Stimulated activated CD4-positive, alpha-beta T cell treated with anti-CD3 and anti-CD28 coated beads, Interleukin-2, amount 100 ng/mL, for 48 hours (primary cell): Measurements from ENCODE around the gene PPP1R8.
A peak's percentile ranks its signal among the peaks of the same experiment; 100 is the strongest.
"Not testable (repeated sequence)": the region's sequence is repeated elsewhere in the genome, so short reads cannot be mapped to it uniquely, and the experiment has no call there.

Experiments used
- DNase-seq, 2 donors: peaks; one replicate each; pipeline ENCODE4 v3.0.0-alpha.2; 2020

Gene PPP1R8

GRCh38 chr1:27830621-27831440, at the start of gene PPP1R8:
TSS of gene PPP1R8 (plus strand) at chr1:27830782. CDS start at chr1:27830836, 54 bp downstream.
- DNase-seq = peak; percentile 82 to 86

- no peak for DNase-seq
Measured at GRCh38 chr1:27782950-27783349, 47.6 kb upstream of the PPP1R8 start.

GRCh38 chr1:27784700-27785099, 45.9 kb upstream of the PPP1R8 start:
- DNase-seq = no peak

GRCh38 chr1:27785781-27786455, 44.7 kb upstream of the PPP1R8 start:
- DNase-seq = no peak

GRCh38 chr1:27787895-27788294, 42.7 kb upstream of the PPP1R8 start:
- DNase-seq = no peak

- DNase-seq = no peak
Measured at GRCh38 chr1:27789540-27790041, 41.0 kb upstream of the PPP1R8 start.

DNA sequence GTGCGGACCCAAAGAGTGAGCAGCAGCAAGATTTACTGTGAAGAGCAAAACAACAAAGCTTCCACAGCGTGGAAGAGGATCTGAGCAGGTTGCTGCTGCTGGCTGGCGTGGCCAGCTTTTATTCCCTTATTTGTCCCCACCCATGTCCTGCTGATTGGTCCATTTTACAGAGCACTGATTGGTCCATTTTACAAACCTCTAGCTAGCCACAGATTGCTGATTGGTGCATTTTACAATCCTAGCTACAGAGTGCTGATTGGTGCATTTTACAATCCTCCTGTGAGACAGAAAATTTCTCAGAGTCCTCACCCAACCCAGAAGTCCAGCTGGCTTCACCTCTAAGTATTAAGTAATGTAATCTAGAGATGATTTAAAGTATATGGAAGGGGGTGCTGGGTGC, 40.3 kb upstream of the PPP1R8 start:
- not testable (repeated sequence) for DNase-seq

DNA sequence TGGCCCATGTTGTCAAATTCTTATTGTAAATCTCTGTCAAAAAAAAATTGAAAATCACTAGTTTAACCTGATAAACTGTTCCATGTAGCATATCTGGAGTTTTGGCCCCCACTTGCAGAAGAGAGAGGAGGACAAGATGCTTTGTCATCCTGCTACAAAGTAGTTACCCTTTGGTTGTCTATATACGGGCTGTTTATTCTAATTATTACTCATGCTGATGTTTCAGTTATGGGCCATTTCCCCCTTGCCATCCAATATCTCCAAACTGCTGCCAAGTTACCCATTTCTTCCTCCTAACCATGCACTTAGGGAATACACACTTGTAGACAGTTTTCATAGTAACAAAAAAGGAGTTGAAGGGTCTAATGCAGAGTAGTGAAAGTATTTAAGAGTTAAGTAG, 35.0 kb upstream of the PPP1R8 start:
- no peak for DNase-seq

DNA sequence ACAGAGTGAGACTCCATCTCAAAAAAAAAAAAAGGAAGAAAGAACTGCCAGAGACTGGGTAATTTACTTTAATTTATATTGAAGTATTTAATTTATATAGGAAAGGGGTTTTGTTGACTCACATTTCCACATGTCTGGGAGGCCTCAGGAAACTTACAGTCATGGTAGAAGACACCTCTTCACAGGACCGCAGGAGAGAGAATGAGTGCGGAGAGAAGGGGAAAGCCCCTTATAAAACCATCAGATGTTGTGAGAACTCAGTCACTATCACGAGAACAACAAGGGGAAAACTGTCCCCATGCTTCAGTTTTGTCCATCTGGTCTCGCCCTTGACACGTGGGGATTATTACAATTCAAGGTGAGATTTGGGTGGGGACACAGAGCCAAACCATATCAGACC, 25.8 kb upstream of the PPP1R8 start:
- no peak for DNase-seq

DNA sequence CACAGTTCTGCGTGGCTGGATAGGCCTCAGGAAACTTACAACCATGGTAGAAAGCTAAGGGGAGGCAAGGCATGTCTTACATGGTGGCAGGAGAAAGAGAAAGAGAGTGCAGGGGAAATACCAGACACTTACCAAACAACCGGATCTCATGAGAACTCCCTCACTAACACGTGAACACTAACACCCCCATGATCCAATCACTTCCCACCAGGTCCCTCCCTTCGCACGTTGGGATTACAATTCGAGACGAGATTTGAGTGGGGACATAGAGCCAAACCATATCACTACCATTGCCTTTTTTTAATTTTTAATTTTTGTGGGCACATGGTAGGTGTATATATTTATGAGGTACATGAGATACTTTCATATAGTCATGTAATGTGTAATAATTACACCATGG, 23.8 kb upstream of the PPP1R8 start:
- no peak for DNase-seq

DNA sequence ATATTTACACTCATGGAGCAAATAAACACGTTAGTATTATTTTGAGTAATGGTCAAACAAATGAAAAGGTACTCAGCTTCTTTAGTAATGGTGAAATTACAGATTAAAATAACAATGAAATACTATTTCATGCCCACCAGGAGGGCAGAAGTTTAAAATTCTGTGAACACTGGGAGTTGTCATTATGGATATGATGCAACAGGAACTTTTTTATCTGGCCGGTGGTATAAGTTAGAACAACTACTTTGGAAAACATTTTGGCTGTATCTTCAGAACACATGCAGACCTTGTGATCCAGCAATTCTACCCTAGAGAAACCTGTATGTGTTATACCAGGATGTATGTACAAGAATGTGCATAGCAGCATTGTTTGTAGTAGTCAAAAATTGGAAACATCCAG, 23.2 kb upstream of the PPP1R8 start:
- no peak for DNase-seq

DNA sequence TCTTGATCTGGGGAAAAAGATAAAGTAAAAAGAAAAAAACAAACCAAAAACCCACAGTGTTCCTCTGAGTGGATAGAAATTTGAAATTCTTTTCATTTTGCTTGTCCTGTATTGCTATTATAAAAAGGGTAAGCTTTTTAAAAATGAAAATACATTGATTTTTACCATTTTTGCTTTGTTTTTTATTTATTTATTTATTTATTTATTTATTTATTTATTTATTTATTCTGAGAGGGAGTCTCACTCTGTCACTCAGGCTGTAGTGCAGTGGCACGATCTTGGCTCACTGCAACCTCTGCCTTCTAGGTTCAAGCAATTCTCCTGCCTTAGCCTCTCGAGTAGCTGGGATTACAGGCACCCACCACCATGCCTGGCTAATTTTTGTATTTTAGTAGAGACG, 22.5 kb upstream of the PPP1R8 start:
- not testable (repeated sequence) for DNase-seq

- DNase-seq = no peak
Measured at GRCh38 chr1:27809883-27810282, 20.7 kb upstream of the PPP1R8 start.

DNA sequence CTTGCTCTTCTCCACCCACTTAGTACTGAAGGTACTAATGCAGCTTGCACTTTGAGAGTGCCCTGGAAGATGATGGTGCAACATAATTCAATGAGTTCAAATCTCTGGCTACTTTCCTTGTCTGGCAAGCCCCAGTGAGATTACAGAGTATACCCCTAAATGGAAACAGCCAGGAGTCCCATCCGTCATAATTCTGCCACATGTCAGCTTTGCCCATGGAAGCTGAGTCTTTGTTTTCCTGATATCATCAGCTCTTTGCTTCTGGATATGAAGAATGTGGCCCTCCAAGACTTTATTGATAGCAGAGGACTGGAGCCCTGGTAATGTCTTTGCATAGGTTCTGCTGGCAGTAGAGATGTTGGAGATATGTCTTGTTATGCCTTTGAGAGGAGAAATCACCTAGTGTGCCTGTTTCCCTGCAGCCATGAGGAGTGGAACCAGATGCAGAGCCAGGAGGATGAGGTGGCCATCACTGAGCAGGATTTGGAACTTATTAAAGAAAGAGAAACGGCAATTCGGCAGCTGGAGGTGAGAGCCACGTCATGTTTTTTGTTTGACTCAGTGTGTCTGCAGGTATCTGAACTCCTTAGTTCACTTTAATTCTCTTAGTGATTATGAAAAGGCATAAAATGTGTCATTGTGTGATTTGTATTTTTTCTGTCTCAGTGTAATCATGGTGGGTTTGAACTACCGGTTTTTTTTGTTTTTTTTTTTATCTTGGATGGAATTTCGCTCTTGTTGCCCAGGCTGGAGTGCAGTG, 18.7 kb upstream of the PPP1R8 start:
- DNase-seq = no peak

- no peak for DNase-seq
Measured at GRCh38 chr1:27816921-27817630, 13.5 kb upstream of the PPP1R8 start.

DNA sequence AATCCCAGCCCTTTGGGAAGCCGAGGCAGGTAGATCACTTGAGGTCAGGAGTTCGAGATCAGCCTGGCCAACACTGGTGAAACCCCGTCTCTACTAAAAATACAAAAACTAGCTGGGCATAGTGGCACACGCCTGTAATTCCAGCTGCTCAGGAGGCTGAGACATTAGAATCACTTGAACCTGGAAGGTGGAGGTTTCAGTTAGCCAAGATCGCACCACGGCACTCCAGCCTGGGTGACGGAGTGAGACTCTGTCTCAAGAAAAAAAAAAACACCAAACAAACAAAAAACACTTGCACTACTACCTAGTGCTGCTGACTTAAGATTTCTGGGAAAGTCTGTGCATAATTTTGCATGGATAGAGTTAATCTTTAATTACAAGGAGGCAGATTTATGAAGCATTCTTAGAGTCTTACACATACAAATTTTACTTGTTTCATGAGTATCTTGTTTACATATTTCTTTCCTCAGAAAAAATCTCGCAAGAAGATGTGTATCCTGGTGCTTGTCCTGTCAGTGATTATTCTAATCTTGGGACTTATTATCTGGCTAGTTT, 8.7 kb upstream of the PPP1R8 start:
- no peak for DNase-seq

DNA sequence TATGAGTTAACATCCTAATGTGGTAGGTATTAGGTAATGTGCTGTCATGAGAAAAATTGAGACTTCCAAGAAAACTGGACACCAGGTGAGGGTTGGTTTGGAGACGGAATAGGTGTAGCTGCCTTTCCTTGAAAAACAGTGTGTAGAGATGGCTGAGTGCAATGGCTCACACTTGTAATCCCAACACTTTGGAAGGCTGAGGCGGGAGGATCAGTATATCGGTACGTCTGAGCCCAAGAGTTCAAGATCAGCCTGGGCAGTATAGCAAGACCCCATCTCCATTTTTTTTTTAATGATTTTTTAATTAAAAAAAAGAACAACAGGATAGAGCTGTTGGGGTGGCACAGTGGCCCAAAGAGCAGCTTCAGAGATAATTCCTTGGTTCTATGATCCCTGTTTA, 6.8 kb upstream of the PPP1R8 start:
- no peak for DNase-seq

DNA sequence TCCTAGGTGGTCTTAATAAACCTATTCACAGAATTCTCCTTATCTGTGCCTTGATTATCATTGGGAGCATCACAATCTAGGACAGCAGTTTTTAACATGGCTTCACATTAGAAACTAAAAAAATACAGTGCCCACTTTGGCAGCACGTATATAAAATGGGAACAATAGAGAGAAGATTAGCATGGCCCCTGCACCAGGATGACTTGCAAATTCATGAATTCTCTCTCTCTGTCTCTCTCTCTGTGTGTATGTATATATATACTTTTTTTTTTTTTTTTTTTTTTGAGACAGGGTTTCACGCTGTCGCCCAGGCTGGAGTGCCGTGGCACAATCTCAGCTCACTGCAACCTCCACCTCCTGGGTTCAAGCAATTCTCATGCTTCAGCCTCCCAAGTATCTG, 6.2 kb upstream of the PPP1R8 start:
- DNase-seq = no peak

- not testable (repeated sequence) for DNase-seq
Measured at GRCh38 chr1:27829339-27829960, 1.1 kb upstream of the PPP1R8 start.

- no peak for DNase-seq
Measured at GRCh38 chr1:27831568-27832410, 1.2 kb downstream of the PPP1R8 start.

- DNase-seq = no peak
Measured at GRCh38 chr1:27832762-27833161, 2.2 kb downstream of the PPP1R8 start.
